ENCODE data around the gene FXR2. TPM values are rescaled to one million over a fixed set of nuclear protein-coding genes. Genes with fewer than 3 reads are reported as not detected.

Gene FXR2
- total RNA-seq: 10 to 100 TPM; 12.2 to 35.0 (median 25.1) TPM

DNA sequence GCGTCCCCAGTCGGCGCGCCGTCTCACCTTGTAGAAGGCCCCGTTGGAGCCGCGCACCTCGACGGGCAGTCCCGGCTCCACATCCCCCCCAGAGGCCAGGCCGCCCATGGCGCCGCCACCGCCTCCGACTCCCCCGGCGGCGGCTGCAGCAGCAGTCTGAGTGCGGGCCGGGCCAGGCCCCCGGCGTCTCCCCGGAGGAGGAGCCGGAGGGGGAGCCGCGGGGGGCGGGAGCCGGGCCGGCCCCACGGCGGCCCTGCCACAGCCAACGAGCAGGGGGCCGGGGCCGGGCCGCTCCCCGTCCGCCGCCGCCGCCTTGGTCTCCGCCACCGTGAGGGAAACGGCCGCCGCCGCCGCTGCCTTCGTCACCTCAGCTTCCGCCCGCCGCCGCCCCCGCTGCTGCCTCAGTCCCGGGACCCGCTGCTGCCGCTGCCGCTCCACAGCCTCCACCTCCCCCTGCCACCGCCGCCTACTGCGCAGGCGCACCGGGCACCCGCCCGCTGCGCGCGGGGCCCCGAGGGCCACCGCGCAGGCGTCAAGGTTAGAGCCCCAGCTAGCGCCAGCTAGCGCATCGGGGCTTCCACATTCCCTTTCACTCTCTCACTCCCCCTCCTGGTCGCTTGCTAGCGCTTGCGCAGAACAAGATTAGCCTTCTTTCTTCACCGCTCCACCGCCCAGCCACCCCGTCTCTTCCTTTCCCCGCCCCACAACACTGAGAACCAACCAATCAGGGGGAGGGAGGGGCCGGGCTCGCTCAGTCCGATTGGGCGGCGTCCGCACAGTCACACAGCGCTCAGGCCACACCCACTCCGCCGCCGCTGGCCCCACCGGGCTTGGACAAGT is at the start of gene FXR2:
Gene FXR2 (minus strand): TSS at position 473 of the 840 bp plus-strand sequence. CDS start 365 bp downstream, at position 108.
- TF ChIP-seq, protein P1, sequence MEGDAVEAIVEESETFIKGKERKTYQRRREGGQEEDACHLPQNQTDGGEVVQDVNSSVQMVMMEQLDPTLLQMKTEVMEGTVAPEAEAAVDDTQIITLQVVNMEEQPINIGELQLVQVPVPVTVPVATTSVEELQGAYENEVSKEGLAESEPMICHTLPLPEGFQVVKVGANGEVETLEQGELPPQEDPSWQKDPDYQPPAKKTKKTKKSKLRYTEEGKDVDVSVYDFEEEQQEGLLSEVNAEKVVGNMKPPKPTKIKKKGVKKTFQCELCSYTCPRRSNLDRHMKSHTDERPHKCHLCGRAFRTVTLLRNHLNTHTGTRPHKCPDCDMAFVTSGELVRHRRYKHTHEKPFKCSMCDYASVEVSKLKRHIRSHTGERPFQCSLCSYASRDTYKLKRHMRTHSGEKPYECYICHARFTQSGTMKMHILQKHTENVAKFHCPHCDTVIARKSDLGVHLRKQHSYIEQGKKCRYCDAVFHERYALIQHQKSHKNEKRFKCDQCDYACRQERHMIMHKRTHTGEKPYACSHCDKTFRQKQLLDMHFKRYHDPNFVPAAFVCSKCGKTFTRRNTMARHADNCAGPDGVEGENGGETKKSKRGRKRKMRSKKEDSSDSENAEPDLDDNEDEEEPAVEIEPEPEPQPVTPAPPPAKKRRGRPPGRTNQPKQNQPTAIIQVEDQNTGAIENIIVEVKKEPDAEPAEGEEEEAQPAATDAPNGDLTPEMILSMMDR (IDR thresholded peaks at IDR 0.05; ENCODE audit: low read depth): no peak

DNA sequence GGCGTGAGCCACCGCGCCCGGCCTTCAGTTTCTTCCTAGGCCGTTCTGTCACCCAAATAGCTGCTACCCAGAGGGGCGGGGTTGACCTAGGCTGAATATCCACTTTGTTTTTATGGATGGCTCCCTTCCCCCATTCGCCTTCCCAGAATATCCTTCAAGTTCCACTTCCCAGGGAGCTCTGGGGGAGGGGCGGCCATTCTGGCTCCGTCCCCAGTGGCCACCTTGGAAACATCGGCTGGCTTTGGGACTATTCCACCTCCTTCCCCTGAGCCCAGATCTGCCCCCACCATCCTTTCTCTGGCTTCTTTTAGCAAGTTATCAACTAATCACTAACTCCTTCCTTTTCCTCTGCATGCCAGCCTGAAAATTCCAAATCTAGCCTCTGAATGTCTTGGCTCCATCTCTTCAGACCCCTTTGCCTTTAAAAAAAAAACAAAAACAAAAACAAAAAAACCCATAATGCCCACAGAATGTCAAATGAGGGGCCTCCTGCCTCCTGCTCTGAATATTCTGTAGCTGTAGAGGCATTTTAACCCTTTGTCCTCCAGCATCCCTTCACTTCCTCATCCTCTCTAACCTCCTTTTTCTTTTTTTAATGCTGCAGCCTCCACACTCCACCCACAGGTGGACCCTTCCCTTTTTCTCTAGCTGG is 42.4 kb upstream of the FXR2 start:
- TF ChIP-seq, protein P1 (IDR thresholded peaks at IDR 0.05; ENCODE audit: low read depth): no peak

DNA sequence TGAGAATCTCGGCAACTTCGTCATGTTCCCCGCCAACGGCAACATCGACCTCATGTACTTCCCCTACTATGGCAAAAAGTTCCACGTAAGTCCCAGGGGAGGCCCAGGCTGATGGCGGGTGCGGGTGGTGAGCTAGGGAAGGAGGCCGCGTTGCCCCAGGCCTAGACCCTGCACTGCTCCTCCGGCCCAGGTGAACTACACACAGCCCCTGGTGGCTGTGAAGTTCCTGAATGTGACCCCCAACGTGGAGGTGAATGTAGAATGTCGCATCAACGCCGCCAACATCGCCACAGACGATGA is 40.8 kb upstream of the FXR2 start:
- TF ChIP-seq, protein P1 (IDR thresholded peaks at IDR 0.05; ENCODE audit: low read depth): no peak

DNA sequence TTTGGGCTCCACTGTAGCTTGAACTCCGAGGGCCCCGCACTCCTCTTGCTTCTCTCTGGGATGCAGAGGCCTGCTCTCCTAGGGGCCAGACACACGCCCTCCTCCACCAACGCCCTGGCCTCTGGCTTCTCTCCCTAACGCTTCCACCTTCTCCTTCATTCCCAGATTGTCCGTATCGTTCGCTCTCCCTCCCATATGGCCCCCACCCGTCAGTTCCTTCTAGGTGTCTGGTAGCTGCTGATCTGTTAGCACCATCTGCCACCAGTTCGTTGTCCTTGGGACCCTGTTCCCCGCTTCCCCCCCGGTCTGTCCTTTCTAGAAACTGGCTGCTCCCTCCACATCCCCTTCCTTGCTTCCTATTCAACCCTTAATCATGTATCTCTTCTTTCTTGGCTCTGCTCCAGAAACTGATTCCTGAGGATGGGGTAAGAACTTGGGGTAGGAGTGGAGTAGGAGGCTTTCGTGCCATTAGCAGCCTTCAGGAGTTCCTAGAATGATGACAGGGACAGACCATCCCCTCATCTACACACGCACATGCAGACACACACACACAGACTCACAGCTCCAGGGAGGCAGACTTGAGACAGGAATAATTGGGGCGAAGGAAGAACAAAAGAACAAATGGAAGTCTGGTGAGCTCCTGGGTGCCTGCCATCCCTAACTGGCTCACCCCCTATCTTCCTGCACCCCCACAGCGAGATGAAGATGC is 40.3 kb upstream of the FXR2 start:
- TF ChIP-seq, protein P1 (IDR thresholded peaks at IDR 0.05; ENCODE audit: low read depth): no peak

DNA sequence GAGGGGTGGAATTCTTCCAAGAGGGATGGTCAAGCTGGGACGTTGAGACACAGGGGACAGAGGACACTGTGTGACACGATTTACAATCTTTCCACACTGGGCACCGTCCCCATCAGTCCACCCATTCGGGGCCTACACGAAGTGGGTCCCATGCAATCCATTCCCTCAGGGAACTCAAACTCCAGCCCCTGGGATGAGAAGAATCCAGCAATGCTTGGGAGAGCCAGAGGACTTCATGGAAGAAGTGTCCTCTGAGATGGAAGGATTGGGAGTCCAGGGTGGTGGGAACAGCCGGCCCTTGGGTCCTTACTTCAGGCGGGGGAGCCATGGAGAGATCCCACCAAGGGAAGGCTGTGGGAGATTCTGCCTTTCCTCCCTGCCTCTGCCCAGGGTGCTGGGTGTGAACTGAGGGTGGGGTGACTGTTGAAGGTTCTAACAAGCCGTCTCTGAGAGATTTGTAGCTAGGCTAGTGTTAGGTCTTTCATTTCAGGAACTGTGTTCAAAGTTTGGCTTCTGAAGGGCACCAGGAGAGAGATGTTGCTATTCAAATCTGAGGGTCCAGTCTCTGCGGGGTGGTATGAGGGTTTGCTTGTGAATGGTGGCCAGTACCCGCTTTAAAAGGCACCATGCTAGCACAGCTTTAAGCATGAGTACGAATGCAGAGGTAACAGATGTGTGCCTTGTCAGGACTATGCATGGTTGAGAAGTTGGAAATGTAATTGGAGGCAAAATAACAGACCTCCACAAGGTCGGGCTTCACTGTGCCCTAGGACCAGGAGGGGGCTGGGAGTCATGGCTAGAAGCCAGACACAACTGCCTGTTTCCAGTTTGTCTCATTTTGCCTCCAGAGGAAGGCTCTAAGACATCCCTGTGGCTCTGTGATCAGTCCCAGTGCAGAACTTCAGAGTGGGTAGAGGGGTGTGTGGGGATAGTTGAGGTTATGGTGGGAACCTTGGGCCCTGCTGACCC is 38.0 kb upstream of the FXR2 start:
- TF ChIP-seq, protein P1 (IDR thresholded peaks at IDR 0.05; ENCODE audit: low read depth): no peak

DNA sequence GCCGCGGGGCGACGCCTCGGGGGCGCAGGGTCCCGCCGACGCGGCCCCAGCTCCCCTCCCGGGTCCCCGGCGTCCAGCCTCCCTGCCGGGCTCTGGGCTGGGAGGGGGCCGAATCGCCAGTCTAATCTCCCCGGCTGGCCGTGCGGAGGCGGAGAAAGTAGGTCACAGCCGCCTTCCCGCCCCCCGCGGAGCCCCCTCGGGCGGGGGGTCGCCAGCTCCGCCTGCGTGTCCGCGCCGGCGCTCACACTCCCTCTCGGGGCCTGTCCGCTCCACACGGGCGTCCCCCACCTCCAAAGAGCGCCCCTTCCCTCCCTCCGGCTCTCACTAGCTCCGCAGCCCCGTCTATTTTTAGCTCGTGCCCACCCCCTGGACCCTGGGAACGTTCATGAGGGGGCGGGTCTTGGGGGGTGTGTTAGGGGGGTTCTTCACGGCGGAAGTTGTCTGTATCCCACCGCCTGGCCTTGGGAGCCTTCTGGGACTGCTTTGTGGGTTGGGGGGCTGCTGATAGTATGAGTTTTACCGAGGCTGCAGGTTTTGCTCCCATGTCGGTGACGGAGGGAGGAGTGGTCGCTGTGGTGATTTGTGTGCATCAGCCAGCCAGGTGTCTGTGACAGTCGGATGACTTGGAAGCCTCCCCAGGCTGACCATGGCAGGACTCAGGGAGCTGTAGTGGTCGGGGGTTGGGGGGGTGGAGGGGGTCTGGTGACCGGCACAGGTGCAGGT is 37.1 kb upstream of the FXR2 start:
- TF ChIP-seq, protein P1 (IDR thresholded peaks at IDR 0.05; ENCODE audit: low read depth): no peak
